PC-3 (cell line): ENCODE measurements around the gene SRGAP3.

Experiments used
- CTCF ChIP-seq: fragments of 300-600 bp; sonication (generic); conservative IDR thresholded peaks from 2 replicates; pipeline ENCODE4 v1.5.1; 2017; ENCODE audit warnings: antibody characterized with exemption, low read depth, mild to moderate bottlenecking, low read length
- EZH2 ChIP-seq: fragments of 300-600 bp; sonication (generic); IDR thresholded peaks from one replicate; pipeline ENCODE4 v1.6.1; 2017; ENCODE audit warnings: antibody characterized with exemption, mild to moderate bottlenecking, low read length; ENCODE audit not compliant: unreplicated experiment
- EZH2phosphoT487 ChIP-seq: fragments of 300-600 bp; sonication (generic); IDR thresholded peaks from 2 replicates; pipeline ENCODE4 v1.6.1; 2018; ENCODE audit warnings: mild to moderate bottlenecking, antibody characterized with exemption, low read length, borderline replicate concordance

- TF ChIP-seq CTCF, result no peak
- no peak for TF ChIP-seq EZH2phosphoT487
- TF ChIP-seq EZH2, result no peak
Measured at GRCh38 chr3:9087831-9088413, 161.5 kb downstream of the SRGAP3 start.
